ENCODE data around the gene PSAT1.

The PSAT1 gene

GRCh38 chr9:78288214-78288892 is 8.6 kb upstream of the PSAT1 start:
- Histone ChIP-seq H3K27me3 (ENCODE audit: low read length) (no peaks in the 10 kb centered on the region), H3K4me2 (ENCODE audit: low read depth, low read length, poor library complexity, severe bottlenecking) (no peak overlapping the region), H3K36me3 (ENCODE audit: low read length) (no peaks in the 10 kb centered on the region), H3F3A (ENCODE audit: insufficient read depth) (no peaks in the 10 kb centered on the region), H3K27ac (ENCODE audit: low read depth, low read length) (no peak overlapping the region), H3K9me3 (ENCODE audit: insufficient read depth, low read length) (no peaks in the 10 kb centered on the region), H3K9me2 (replicated peaks; ENCODE audit: insufficient read depth, low read length) (no peaks in the 10 kb centered on the region), H3K9ac (ENCODE audit: low read length) (no peak overlapping the region), H3K4me3 (ENCODE audit: insufficient read depth, low read length, poor library complexity, severe bottlenecking) (no peak overlapping the region), H3K79me2 (ENCODE audit: insufficient read depth, low read length) (no peaks in the 10 kb centered on the region), H4K20me1 (ENCODE audit: low read depth, low read length) (no peaks in the 10 kb centered on the region), H2AFZ (ENCODE audit: low read depth, low read length, severe bottlenecking) (no peak overlapping the region)
- TF ChIP-seq EZH2phosphoT487 (conservative IDR thresholded peaks at IDR 0.05; ENCODE audit: low read length) (no peak), CTCF (IDR thresholded peaks at IDR 0.05; ENCODE audit: insufficient read depth, low read length, poor library complexity, severe bottlenecking) (no peak)

- H3K4me2 ChIP-seq (ENCODE audit: low read depth, low read length, poor library complexity, severe bottlenecking): no peak overlapping the region
- no peaks in the 10 kb centered on the region for H3K79me2 ChIP-seq (ENCODE audit: insufficient read depth, low read length)
- H4K20me1 ChIP-seq (ENCODE audit: low read depth, low read length): no peaks in the 10 kb centered on the region
- no peak overlapping the region for H2AFZ ChIP-seq (ENCODE audit: low read depth, low read length, severe bottlenecking)
- H3K36me3 ChIP-seq (ENCODE audit: low read length): no peaks in the 10 kb centered on the region
- H3K9me2 ChIP-seq (replicated peaks; ENCODE audit: insufficient read depth, low read length): no peaks in the 10 kb centered on the region
- no peak for TF ChIP-seq EZH2phosphoT487 (conservative IDR thresholded peaks at IDR 0.05; ENCODE audit: low read length)
- no peak for TF ChIP-seq CTCF (IDR thresholded peaks at IDR 0.05; ENCODE audit: insufficient read depth, low read length, poor library complexity, severe bottlenecking)
- H3K9me3 ChIP-seq (ENCODE audit: insufficient read depth, low read length): no peaks in the 10 kb centered on the region
- H3F3A ChIP-seq (ENCODE audit: insufficient read depth): no peaks in the 10 kb centered on the region
- no peaks in the 10 kb centered on the region for H3K27me3 ChIP-seq (ENCODE audit: low read length)
- H3K9ac ChIP-seq (ENCODE audit: low read length): no peak overlapping the region
- no peak overlapping the region for H3K4me3 ChIP-seq (ENCODE audit: insufficient read depth, low read length, poor library complexity, severe bottlenecking)
- no peak overlapping the region for H3K27ac ChIP-seq (ENCODE audit: low read depth, low read length)
Observed at GRCh38 chr9:78289474-78289873, 7.5 kb upstream of the PSAT1 start.

- Histone ChIP-seq H4K20me1 (ENCODE audit: low read depth, low read length) (no peaks in the 10 kb centered on the region), H3K27me3 (ENCODE audit: low read length) (no peaks in the 10 kb centered on the region), H3K27ac (ENCODE audit: low read depth, low read length) (no peak overlapping the region), H3K9ac (ENCODE audit: low read length) (no peak overlapping the region), H3F3A (ENCODE audit: insufficient read depth) (no peaks in the 10 kb centered on the region; the same call in 1 of the 2 replicates), H3K9me3 (ENCODE audit: insufficient read depth, low read length) (no peaks in the 10 kb centered on the region), H3K79me2 (ENCODE audit: insufficient read depth, low read length) (no peaks in the 10 kb centered on the region), H3K4me3 (ENCODE audit: insufficient read depth, low read length, poor library complexity, severe bottlenecking) (no peak overlapping the region), H3K4me2 (ENCODE audit: low read depth, low read length, poor library complexity, severe bottlenecking) (no peak overlapping the region), H2AFZ (ENCODE audit: low read depth, low read length, severe bottlenecking) (no peak overlapping the region), H3K9me2 (replicated peaks; ENCODE audit: insufficient read depth, low read length) (no peaks in the 10 kb centered on the region), H3K36me3 (ENCODE audit: low read length) (no peaks in the 10 kb centered on the region)
- no peak for TF ChIP-seq CTCF (IDR thresholded peaks at IDR 0.05; ENCODE audit: insufficient read depth, low read length, poor library complexity, severe bottlenecking)
- no peak for TF ChIP-seq EZH2phosphoT487 (conservative IDR thresholded peaks at IDR 0.05; ENCODE audit: low read length)
Observed at GRCh38 chr9:78291240-78291925, 5.5 kb upstream of the PSAT1 start.
